ENCODE measurements around the gene SLC9A3.

Gene SLC9A3

GRCh38 chr5:424301-425110 is 99.7 kb downstream of the SLC9A3 start:
- no peak for DNase-seq

DNA sequence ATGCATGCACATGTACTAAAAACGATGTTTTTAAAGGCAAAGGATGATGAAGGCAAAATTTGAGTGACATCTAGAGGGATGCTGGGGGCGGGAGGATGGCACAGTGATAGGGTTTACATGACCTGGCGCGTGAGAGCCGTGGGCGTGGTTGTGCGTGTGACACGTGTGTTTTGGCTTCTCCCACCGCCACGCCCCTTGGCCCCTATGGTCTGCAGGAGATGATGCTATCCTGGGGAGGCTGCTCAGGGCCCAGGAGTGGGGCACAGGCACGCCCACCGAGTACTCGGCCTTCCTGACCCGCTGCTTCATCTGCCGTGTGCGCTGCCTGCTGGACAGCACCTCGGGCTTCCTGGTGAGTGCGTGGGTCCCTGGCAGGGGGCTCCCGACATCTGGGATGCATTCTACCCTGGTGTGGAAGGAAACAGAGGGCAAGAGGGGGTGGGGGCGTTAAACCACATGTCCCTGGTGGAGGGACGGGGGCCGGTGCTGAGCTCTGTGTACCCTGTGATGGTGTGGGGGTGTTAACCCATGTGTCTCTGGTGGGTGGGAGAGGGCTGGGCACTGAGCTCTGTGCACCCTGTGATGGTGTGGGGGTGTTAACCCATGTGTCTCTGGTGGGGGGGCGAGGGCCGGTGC is 100.5 kb downstream of the SLC9A3 start:
- DNase-seq = no peak

DNA sequence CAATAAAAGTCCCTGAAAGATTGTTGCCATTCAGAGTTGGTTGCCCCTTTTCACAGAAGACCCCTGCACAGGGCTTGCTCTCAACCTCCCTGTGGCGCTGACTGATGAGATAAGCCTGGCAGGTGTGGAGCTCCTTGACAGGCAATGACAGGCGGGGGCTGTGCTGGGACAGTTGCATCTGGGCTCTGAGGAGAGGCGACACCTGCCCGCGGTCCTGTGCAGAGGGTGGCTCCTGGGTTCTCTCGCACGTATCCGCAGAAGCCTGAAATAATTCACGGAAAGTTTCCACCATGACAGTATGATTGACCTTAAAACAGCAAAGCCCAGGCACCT is 101.0 kb downstream of the SLC9A3 start:
- no peak for DNase-seq

- DNase-seq = no peak
Observed at GRCh38 chr5:422323-423232, 101.7 kb downstream of the SLC9A3 start.

- DNase-seq = no peak
Observed at GRCh38 chr5:421901-422300, 102.3 kb downstream of the SLC9A3 start.

GRCh38 chr5:421287-421880 is 102.9 kb downstream of the SLC9A3 start:
- DNase-seq = no peak

GRCh38 chr5:420632-421286 is 103.5 kb downstream of the SLC9A3 start:
- DNase-seq = no peak
